Activated CD8-positive, alpha-beta T cell treated with anti-CD3 and anti-CD28 coated beads for 36 hours (primary cell): ENCODE results near the gene SMG6. TPM values are rescaled to one million over a fixed set of nuclear protein-coding genes. Genes with fewer than 3 reads are reported as not detected.
A peak's percentile ranks its signal among the peaks of the same experiment; 100 is the strongest.
"Not testable (repeated sequence)": the region's sequence is repeated elsewhere in the genome, so short reads cannot be mapped to it uniquely, and the experiment has no call there.

ENCODE experiments used
- ATAC-seq: fragments of 200-7000 bp; cut with Tn5 transposase; one replicate; pipeline ENCODE4 v1.10.0; 2021; ENCODE audit warnings: mild to moderate bottlenecking, moderate library complexity
- CTCF ChIA-PET: fragments of 350-600 bp; sonication (Branson Sonifier 250); formaldehyde crosslinking; loops from one replicate; lab custom pipeline; 2021; ENCODE audit warnings: antibody characterized with exemption; lab: Charles Lee
- POLR2A ChIA-PET: fragments of 350-600 bp; sonication (Branson Sonifier 250); formaldehyde crosslinking; loops from one replicate; lab custom pipeline; 2021; ENCODE audit warnings: antibody characterized with exemption; lab: Charles Lee
- DNase-seq: peaks from one replicate; pipeline ENCODE4 v3.0.0-alpha.2; 2020
- H3K27ac Mint-ChIP-seq: one replicate; pipeline ENCODE4 v1.8.0; 2021; ENCODE audit warnings: mild to moderate bottlenecking, mixed read lengths
- H3K27me3 Mint-ChIP-seq: one replicate; pipeline ENCODE4 v1.8.0; 2021; ENCODE audit warnings: mixed read lengths
- H3K36me3 Mint-ChIP-seq: one replicate; pipeline ENCODE4 v1.8.0; 2021; ENCODE audit warnings: low read depth, mixed read lengths
- H3K4me1 Mint-ChIP-seq: one replicate; pipeline ENCODE4 v1.8.0; 2021; ENCODE audit warnings: low read depth, mixed read lengths
- H3K4me3 Mint-ChIP-seq: one replicate; pipeline ENCODE4 v1.8.0; 2021; ENCODE audit warnings: mild to moderate bottlenecking, moderate library complexity, mixed read lengths
- H3K9me3 Mint-ChIP-seq: one replicate; pipeline ENCODE4 v1.8.0; 2021; ENCODE audit warnings: mixed read lengths
- intact Hi-C: fragments of 100-400 bp; cut with micrococcal nuclease; formaldehyde crosslinking; loops from one replicate; pipeline ENCODE4 v1.10.0; 2022
- total RNA-seq, 2 experiments: library from RNA; stranded (reverse); gene quantifications; one replicate each; pipeline ENCODE4 v1.2.3, GENCODE V29; 2021
- TF ChIP-seq, protein P1 (sequence below): fragments of 200-600 bp; IDR thresholded peaks from one replicate; pipeline ENCODE4 v1.8.0; 2022; ENCODE audit warnings: antibody characterized with exemption, mild to moderate bottlenecking

The SMG6 gene
- total RNA-seq, 2 experiments from 2014 or later = 39.6 to 40.4 TPM

DNA sequence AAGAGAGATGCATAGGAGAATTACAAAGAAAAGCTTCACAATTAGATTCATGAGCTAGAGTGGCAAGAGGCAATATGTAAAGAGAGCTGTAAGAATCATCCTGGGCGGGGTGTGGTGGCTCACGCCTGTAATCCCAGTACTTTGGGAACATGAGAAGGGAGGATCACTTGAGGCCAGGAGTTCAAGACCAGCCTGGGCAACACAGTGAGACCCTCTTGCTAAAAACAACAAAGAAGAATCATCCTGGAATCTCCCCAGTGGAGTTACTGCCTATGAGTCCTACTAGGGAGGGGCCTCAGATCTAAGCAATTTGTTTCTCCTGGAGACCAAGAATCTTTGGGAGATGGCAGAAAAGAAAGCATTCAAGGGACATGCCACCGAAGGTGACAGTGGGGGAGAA lies 129.6 kb downstream of the SMG6 start:
- DNase-seq (no peak), ATAC-seq (no peak)
- peaks cover 8% of the 10 kb centered on the region for H3K4me1 Mint-ChIP-seq
- H3K27me3 Mint-ChIP-seq = no peaks in the 10 kb centered on the region
- H3K27ac Mint-ChIP-seq = no peak overlapping the region
- POLR2A ChIA-PET = interaction anchor here (1.2 kb wide), 1 partner anchor 162 kb away, joined by 3 read pairs; the partner anchor contains the start of gene TSR1
- CTCF ChIA-PET = interaction anchor here (1.0 to 1.5 kb wide), 3 partner anchors 22 to 71 kb away, joined by 3 to 4 read pairs (median 3); no protein-coding TSS in a partner anchor
- H3K9me3 Mint-ChIP-seq = no peaks in the 10 kb centered on the region
- peaks cover 21% of the 10 kb centered on the region for H3K36me3 Mint-ChIP-seq
- TF ChIP-seq, protein P1, sequence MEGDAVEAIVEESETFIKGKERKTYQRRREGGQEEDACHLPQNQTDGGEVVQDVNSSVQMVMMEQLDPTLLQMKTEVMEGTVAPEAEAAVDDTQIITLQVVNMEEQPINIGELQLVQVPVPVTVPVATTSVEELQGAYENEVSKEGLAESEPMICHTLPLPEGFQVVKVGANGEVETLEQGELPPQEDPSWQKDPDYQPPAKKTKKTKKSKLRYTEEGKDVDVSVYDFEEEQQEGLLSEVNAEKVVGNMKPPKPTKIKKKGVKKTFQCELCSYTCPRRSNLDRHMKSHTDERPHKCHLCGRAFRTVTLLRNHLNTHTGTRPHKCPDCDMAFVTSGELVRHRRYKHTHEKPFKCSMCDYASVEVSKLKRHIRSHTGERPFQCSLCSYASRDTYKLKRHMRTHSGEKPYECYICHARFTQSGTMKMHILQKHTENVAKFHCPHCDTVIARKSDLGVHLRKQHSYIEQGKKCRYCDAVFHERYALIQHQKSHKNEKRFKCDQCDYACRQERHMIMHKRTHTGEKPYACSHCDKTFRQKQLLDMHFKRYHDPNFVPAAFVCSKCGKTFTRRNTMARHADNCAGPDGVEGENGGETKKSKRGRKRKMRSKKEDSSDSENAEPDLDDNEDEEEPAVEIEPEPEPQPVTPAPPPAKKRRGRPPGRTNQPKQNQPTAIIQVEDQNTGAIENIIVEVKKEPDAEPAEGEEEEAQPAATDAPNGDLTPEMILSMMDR = no peak
- intact Hi-C loops = no loop called here
- H3K4me3 Mint-ChIP-seq = no peak overlapping the region

- peaks cover 8% of the 10 kb centered on the region for H3K4me1 Mint-ChIP-seq
- intact Hi-C loops = no loop called here
- H3K4me3 Mint-ChIP-seq = no peak overlapping the region
- CTCF ChIA-PET = no interaction called here
- H3K9me3 Mint-ChIP-seq = no peaks in the 10 kb centered on the region
- H3K36me3 Mint-ChIP-seq = peaks cover 18% of the 10 kb centered on the region
- POLR2A ChIA-PET = no interaction called here
- TF ChIP-seq, protein P1 = no peak
- H3K27ac Mint-ChIP-seq = no peak overlapping the region
- H3K27me3 Mint-ChIP-seq = no peaks in the 10 kb centered on the region
- no peak for DNase-seq
- ATAC-seq = no peak
Measured at GRCh38 chr17:2172999-2173398, 130.6 kb downstream of the SMG6 start.

DNA sequence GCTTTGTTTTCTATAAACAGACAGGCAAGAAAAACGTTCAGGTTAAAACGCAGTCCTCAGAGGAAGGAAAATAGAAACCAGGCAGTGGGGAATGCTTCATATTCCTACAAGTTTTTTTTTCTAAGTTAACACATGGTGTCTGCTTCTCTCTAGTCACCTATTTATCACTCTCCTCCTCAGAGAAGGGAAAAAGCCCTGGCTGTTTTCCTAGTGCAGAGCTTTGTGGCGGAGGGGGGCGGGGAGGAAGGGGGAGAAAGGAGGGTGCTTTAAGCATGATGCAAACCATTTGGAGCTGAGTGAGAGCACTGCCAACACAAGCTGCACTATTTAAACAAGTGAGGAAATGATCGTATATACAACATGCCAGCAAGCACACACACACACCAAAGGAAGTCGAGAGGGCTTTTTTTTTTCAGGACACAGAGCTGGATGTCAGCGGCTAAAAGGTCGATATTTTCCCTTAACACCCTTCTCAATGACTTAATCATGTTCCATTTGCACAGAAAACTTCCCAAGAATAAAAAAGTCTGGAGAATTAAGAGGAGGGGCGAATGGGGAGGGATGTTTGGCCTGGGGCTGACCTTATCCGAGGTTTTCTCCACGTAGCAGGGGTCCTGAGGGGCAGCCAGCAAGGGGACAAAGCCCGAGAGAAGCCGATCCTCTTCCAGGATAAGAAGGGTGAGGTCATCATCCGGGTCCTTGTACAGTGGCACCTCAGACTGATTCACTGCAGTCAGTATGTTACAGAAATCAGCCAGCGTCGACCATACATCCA lies 131.3 kb downstream of the SMG6 start:
- CTCF ChIA-PET = interaction anchor here (3.2 kb wide), 1 partner anchor 72 kb away, joined by 11 read pairs; no protein-coding TSS in a partner anchor
- H3K9me3 Mint-ChIP-seq = no peaks in the 10 kb centered on the region
- DNase-seq = no peak
- no peaks in the 10 kb centered on the region for H3K27me3 Mint-ChIP-seq
- H3K27ac Mint-ChIP-seq = no peak overlapping the region
- ATAC-seq = no peak
- TF ChIP-seq, protein P1 = no peak
- no peak overlapping the region for H3K4me3 Mint-ChIP-seq
- peaks cover 18% of the 10 kb centered on the region for H3K36me3 Mint-ChIP-seq
- intact Hi-C loops = no loop called here
- POLR2A ChIA-PET = no interaction called here
- peaks cover 5% of the 10 kb centered on the region for H3K4me1 Mint-ChIP-seq

DNA sequence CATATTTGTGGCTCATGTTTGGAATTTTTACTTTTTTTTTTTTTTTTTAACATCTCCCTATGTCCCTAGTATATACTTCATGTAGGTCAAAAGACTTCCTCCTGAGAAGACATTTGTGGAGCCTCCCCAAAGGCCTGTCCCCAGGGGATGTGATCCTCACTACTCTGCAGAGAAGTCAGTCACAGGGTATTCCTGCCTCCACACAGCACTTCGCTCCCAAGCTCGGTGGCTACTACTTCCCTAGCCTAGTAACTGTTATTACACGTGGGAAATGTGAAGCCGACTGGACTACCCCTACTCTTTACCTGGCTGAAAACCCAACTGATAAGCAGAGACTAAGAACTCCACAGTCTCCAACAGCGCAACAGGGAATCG lies 131.9 kb downstream of the SMG6 start:
- ATAC-seq (no peak), DNase-seq (no peak)
- Mint-ChIP-seq H3K27ac (no peak overlapping the region), H3K27me3 (no peaks in the 10 kb centered on the region), H3K36me3 (peaks cover 18% of the 10 kb centered on the region), H3K4me1 (peaks cover 5% of the 10 kb centered on the region), H3K4me3 (no peak overlapping the region), H3K9me3 (no peaks in the 10 kb centered on the region)
- POLR2A ChIA-PET = no interaction called here
- CTCF ChIA-PET = interaction anchor here (3.2 kb wide), 1 partner anchor 73 kb away, joined by 11 read pairs; no protein-coding TSS in a partner anchor
- intact Hi-C loops = no loop called here
- TF ChIP-seq, protein P1 = no peak

- CTCF ChIA-PET = interaction anchor here (0.8 to 3.2 kb wide), 3 partner anchors 75 to 115 kb away, joined by 3 to 11 read pairs (median 4); partner anchors contain the start of gene HIC1
- POLR2A ChIA-PET = no interaction called here
- ATAC-seq = peak; percentile 55
- Mint-ChIP-seq H3K27me3 (no peaks in the 10 kb centered on the region), H3K9me3 (no peaks in the 10 kb centered on the region), H3K4me1 (no peaks in the 10 kb centered on the region), H3K36me3 (peaks cover 19% of the 10 kb centered on the region), H3K4me3 (no peak overlapping the region), H3K27ac (no peak overlapping the region)
- peak; percentile 56 for DNase-seq
- intact Hi-C loops = no loop called here
- TF ChIP-seq, protein P1 = no peak
Measured at GRCh38 chr17:2170023-2170422, 133.6 kb downstream of the SMG6 start.

GRCh38 chr17:2165723-2166122 lies 137.9 kb downstream of the SMG6 start:
- H3K4me3 Mint-ChIP-seq, DNase-seq, H3K4me1 Mint-ChIP-seq, ATAC-seq, H3K9me3 Mint-ChIP-seq, intact Hi-C loops, H3K27ac Mint-ChIP-seq, POLR2A ChIA-PET, H3K27me3 Mint-ChIP-seq: not testable (repeated sequence)
- H3K36me3 Mint-ChIP-seq = peaks cover 20% of the 10 kb centered on the region
- CTCF ChIA-PET = interaction anchor here (1.3 to 2.8 kb wide), 3 partner anchors 44 to 79 kb away, joined by 3 to 17 read pairs (median 3); no protein-coding TSS in a partner anchor
